Measurements from ENCODE around the gene SOS2.

Gene SOS2

GRCh38 chr14:50113381-50114035 is 117.9 kb downstream of the SOS2 start:
- no peak for DNase-seq

- no peak for DNase-seq
Measured at GRCh38 chr14:50110323-50111037, 120.9 kb downstream of the SOS2 start.

- no peak for DNase-seq
Measured at GRCh38 chr14:50109342-50109741, 122.0 kb downstream of the SOS2 start.

- DNase-seq = no peak
Measured at GRCh38 chr14:50107850-50108249, 123.5 kb downstream of the SOS2 start.

GRCh38 chr14:50106178-50106577 is 125.2 kb downstream of the SOS2 start:
- DNase-seq = no peak

GRCh38 chr14:50103558-50103957 is 127.8 kb downstream of the SOS2 start:
- no peak for DNase-seq

GRCh38 chr14:50101417-50101816 is 130.0 kb downstream of the SOS2 start:
- no peak for DNase-seq

GRCh38 chr14:50100805-50101204 is 130.6 kb downstream of the SOS2 start:
- DNase-seq = no peak

GRCh38 chr14:50099335-50099734 is 132.0 kb downstream of the SOS2 start:
- no peak for DNase-seq

- no peak for DNase-seq
Measured at GRCh38 chr14:50095895-50096294, 135.5 kb downstream of the SOS2 start.

GRCh38 chr14:50094056-50094755 is 137.2 kb downstream of the SOS2 start:
- no peak for DNase-seq

- DNase-seq = no peak
Measured at GRCh38 chr14:50093496-50093895, 137.9 kb downstream of the SOS2 start.

- no peak for DNase-seq
Measured at GRCh38 chr14:50092006-50092555, 139.3 kb downstream of the SOS2 start.

GRCh38 chr14:50091240-50091913 is 140.0 kb downstream of the SOS2 start:
- DNase-seq = no peak

GRCh38 chr14:50089208-50089607 is 142.2 kb downstream of the SOS2 start:
- DNase-seq = no peak

GRCh38 chr14:50088731-50089130 is 142.6 kb downstream of the SOS2 start:
- no peak for DNase-seq

- no peak for DNase-seq
Measured at GRCh38 chr14:50088117-50088515, 143.3 kb downstream of the SOS2 start.

- DNase-seq = no peak
Measured at GRCh38 chr14:50087341-50088116, 143.8 kb downstream of the SOS2 start.

- DNase-seq = no peak
Measured at GRCh38 chr14:50086321-50086711, 145.1 kb downstream of the SOS2 start.

GRCh38 chr14:50085570-50086320 is 145.6 kb downstream of the SOS2 start:
- DNase-seq = no peak

GRCh38 chr14:50084666-50085065 is 146.7 kb downstream of the SOS2 start:
- no peak for DNase-seq
